Nephron progenitor cell (in vitro differentiated cells): ENCODE measurements around the gene BICD1.
"Not testable (repeated sequence)": the region's sequence is repeated elsewhere in the genome, so short reads cannot be mapped to it uniquely, and the experiment has no call there.

Experiments used
- DNase-seq: peaks from one replicate; pipeline ENCODE4 v3.0.0; 2021
- H3K27ac Mint-ChIP-seq: 2 replicates; pipeline ENCODE4 v1.8.0; 2021; ENCODE audit warnings: mild to moderate bottlenecking, moderate library complexity, mixed read lengths
- H3K27me3 Mint-ChIP-seq: 2 replicates; pipeline ENCODE4 v1.8.0; 2021; ENCODE audit warnings: mild to moderate bottlenecking, low read depth, mixed read lengths; ENCODE audit not compliant: poor library complexity
- H3K36me3 Mint-ChIP-seq: 2 replicates; pipeline ENCODE4 v1.8.0; 2021; ENCODE audit warnings: low read depth, mixed read lengths
- H3K4me1 Mint-ChIP-seq: 2 replicates; pipeline ENCODE4 v1.8.0; 2021; ENCODE audit warnings: mixed read lengths
- H3K4me3 Mint-ChIP-seq: 2 replicates; pipeline ENCODE4 v1.8.0; 2021; ENCODE audit warnings: mild to moderate bottlenecking, moderate library complexity, mixed read lengths
- H3K9me3 Mint-ChIP-seq: 2 replicates; pipeline ENCODE4 v1.8.0; 2021; ENCODE audit warnings: mild to moderate bottlenecking, moderate library complexity, mixed read lengths
- CTCF ChIP-seq: fragments of 200-600 bp; sonication (generic); IDR thresholded peaks from 2 replicates; pipeline ENCODE4 v1.5.0; 2021; ENCODE audit warnings: antibody characterized with exemption

The BICD1 gene

GRCh38 chr12:32091696-32092095 is 15.0 kb upstream of the BICD1 start:
- DNase-seq: no peak
- Mint-ChIP-seq H3K4me1 (peaks cover 12% of the 10 kb centered on the region), H3K27me3 (peaks cover 3% of the 10 kb centered on the region), H3K36me3 (no peaks in the 10 kb centered on the region), H3K27ac (no peak overlapping the region), H3K4me3 (no peak overlapping the region), H3K9me3 (peaks cover 5% of the 10 kb centered on the region)
- no peak for TF ChIP-seq CTCF

GRCh38 chr12:32098112-32098511 is 8.5 kb upstream of the BICD1 start:
- no peak for DNase-seq
- no peak for TF ChIP-seq CTCF

GRCh38 chr12:32099275-32099674 is 7.4 kb upstream of the BICD1 start:
- not testable (repeated sequence) for H3K27ac Mint-ChIP-seq, H3K4me1 Mint-ChIP-seq, H3K9me3 Mint-ChIP-seq, H3K36me3 Mint-ChIP-seq, H3K27me3 Mint-ChIP-seq, H3K4me3 Mint-ChIP-seq, DNase-seq

More at GRCh38 chr12:32098112-32098511, 8.5 kb upstream of the BICD1 start:
- no peak overlapping the region for H3K27ac Mint-ChIP-seq
- H3K9me3 Mint-ChIP-seq: peaks cover 3% of the 10 kb centered on the region
- peaks cover 7% of the 10 kb centered on the region for H3K27me3 Mint-ChIP-seq
- no peak overlapping the region for H3K4me3 Mint-ChIP-seq
- no peaks in the 10 kb centered on the region for H3K4me1 Mint-ChIP-seq
- H3K36me3 Mint-ChIP-seq: no peaks in the 10 kb centered on the region

GRCh38 chr12:32100361-32100760 is 6.3 kb upstream of the BICD1 start:
- H3K27me3 Mint-ChIP-seq: peaks cover 9% of the 10 kb centered on the region

GRCh38 chr12:32100888-32101287 is 5.8 kb upstream of the BICD1 start:
- Mint-ChIP-seq H3K4me1 (peaks cover 6% of the 10 kb centered on the region), H3K27me3 (peaks cover 9% of the 10 kb centered on the region), H3K36me3 (no peaks in the 10 kb centered on the region), H3K9me3 (peaks cover 3% of the 10 kb centered on the region), H3K27ac (no peak overlapping the region), H3K4me3 (no peak overlapping the region)
- DNase-seq: no peak
- TF ChIP-seq CTCF: no peak

More at GRCh38 chr12:32100361-32100760, 6.3 kb upstream of the BICD1 start:
- DNase-seq: no peak
- Mint-ChIP-seq H3K27ac (no peak overlapping the region), H3K9me3 (peaks cover 3% of the 10 kb centered on the region), H3K4me3 (no peak overlapping the region), H3K36me3 (no peaks in the 10 kb centered on the region), H3K4me1 (peaks cover 1% of the 10 kb centered on the region)
- no peak for TF ChIP-seq CTCF

- Mint-ChIP-seq H3K27me3 (peaks cover 9% of the 10 kb centered on the region), H3K36me3 (no peaks in the 10 kb centered on the region), H3K9me3 (peaks cover 3% of the 10 kb centered on the region), H3K4me3 (no peak overlapping the region), H3K27ac (no peak overlapping the region), H3K4me1 (peaks cover 11% of the 10 kb centered on the region)
- TF ChIP-seq CTCF: no peak
- no peak for DNase-seq
Measured at GRCh38 chr12:32102234-32102633, 4.4 kb upstream of the BICD1 start.
